Keratinocyte (primary cell): ENCODE results near the gene UGT1A4.

Experiments
- CTCF ChIP-seq, 3 experiments: IDR thresholded peaks in 1 of 3; conservative IDR thresholded peaks in 1 of 3; optimal IDR thresholded peaks in 1 of 3; 2 replicates in 2 of 3; 3 replicates in 1 of 3; pipeline versions ENCODE3 to v1.5.1; 2011; ENCODE audit warnings: low read length in 3 of 3, mild to moderate bottlenecking in 3 of 3, moderate library complexity in 2 of 3, control low read depth in 1 of 3, inconsistent platforms in 1 of 3; ENCODE audit not compliant: insufficient read depth in 2 of 3; ENCODE audit errors: extremely low read depth in 1 of 3
- EZH2 ChIP-seq: IDR thresholded peaks from one replicate; pipeline ENCODE4 v1.6.1; 2012; ENCODE audit warnings: inconsistent platforms, mild to moderate bottlenecking, low read length, moderate library complexity

- no peak for TF ChIP-seq CTCF (optimal IDR thresholded peaks at IDR 0.05 in 1 of 3, IDR thresholded peaks at IDR 0.05 in 1 of 3, conservative IDR thresholded peaks at IDR 0.05 in 1 of 3; ENCODE audit: extremely low read depth in 1 of 3, insufficient read depth in 2 of 3, low read length in 3 of 3)
- TF ChIP-seq EZH2 = no peak
Measured at GRCh38 chr2:233772153-233772552, 53.6 kb downstream of the UGT1A4 start.
